WTC11 (cell line): Measurements from ENCODE around the gene STYK1. TPM values are rescaled to one million over a fixed set of nuclear protein-coding genes. Genes with fewer than 3 reads are reported as not detected.

Experiments used
- ATAC-seq: fragments of 200-7000 bp; cut with Tn5 transposase; 2 replicates; pipeline ENCODE4 v1.10.0; 2021; ENCODE audit warnings: mild to moderate bottlenecking, moderate library complexity
- CTCF ChIA-PET: fragments of 300-600 bp; sonication (Branson Sonifier 250); formaldehyde crosslinking; loops from one replicate; lab custom pipeline; 2021; ENCODE audit warnings: antibody characterized with exemption; lab: Charles Lee
- POLR2A ChIA-PET: fragments of 350-600 bp; sonication (Branson Sonifier 250); formaldehyde crosslinking; loops from one replicate; lab custom pipeline; 2021; ENCODE audit warnings: antibody characterized with exemption; lab: Charles Lee
- DNase-seq: peaks from one replicate; pipeline ENCODE4 v3.0.0; 2021; ENCODE audit warnings: low spot score
- H3K27ac Mint-ChIP-seq: 2 replicates; pipeline ENCODE4 v1.8.0; 2021; ENCODE audit warnings: mixed read lengths
- H3K27me3 Mint-ChIP-seq: 2 replicates; pipeline ENCODE4 v1.8.0; 2021; ENCODE audit warnings: low read depth, mild to moderate bottlenecking, moderate library complexity, mixed read lengths
- H3K36me3 Mint-ChIP-seq: 2 replicates; pipeline ENCODE4 v1.8.0; 2021; ENCODE audit warnings: mixed read lengths
- H3K4me1 Mint-ChIP-seq: 2 replicates; pipeline ENCODE4 v1.8.0; 2022; ENCODE audit warnings: mixed read lengths
- H3K4me3 Mint-ChIP-seq: 2 replicates; pipeline ENCODE4 v1.8.0; 2021; ENCODE audit warnings: mild to moderate bottlenecking, moderate library complexity, mixed read lengths
- H3K9me3 Mint-ChIP-seq: 2 replicates; pipeline ENCODE4 v1.8.0; 2021; ENCODE audit warnings: mixed read lengths
- ATF1 ChIP-seq: sonication (generic); formaldehyde crosslinking; IDR thresholded peaks from 2 replicates; pipeline ENCODE4 v1.8.1; 2023; ENCODE audit warnings: mild to moderate bottlenecking, moderate library complexity, missing genetic modification reagents
- CBFB ChIP-seq: sonication (generic); formaldehyde crosslinking; IDR thresholded peaks from 2 replicates; pipeline ENCODE4 v1.8.1; 2022; ENCODE audit warnings: mild to moderate bottlenecking, low read depth, missing genetic modification reagents
- CREM ChIP-seq: sonication (generic); formaldehyde crosslinking; IDR thresholded peaks from 2 replicates; pipeline ENCODE4 v1.8.1; 2022; ENCODE audit warnings: mild to moderate bottlenecking, missing genetic modification reagents, moderate library complexity
- E2F5 ChIP-seq: sonication (generic); formaldehyde crosslinking; IDR thresholded peaks from 2 replicates; pipeline ENCODE4 v1.8.1; 2022; ENCODE audit warnings: mild to moderate bottlenecking, moderate library complexity, missing genetic modification reagents
- ERG ChIP-seq: fragments of 250-450 bp; sonication (Bioruptor Pico); IDR thresholded peaks from 2 replicates; pipeline ENCODE4 v1.8.0; 2021; ENCODE audit warnings: mild to moderate bottlenecking
- ESRRA ChIP-seq: sonication (generic); formaldehyde crosslinking; IDR thresholded peaks from 2 replicates; pipeline ENCODE4 v1.8.1; 2022; ENCODE audit warnings: mild to moderate bottlenecking, missing genetic modification reagents, borderline replicate concordance
- FOXJ3 ChIP-seq: sonication (generic); formaldehyde crosslinking; IDR thresholded peaks from 2 replicates; pipeline ENCODE4 v1.9.0; 2021; ENCODE audit warnings: missing genetic modification reagents, mild to moderate bottlenecking, borderline replicate concordance
- FOXP4 ChIP-seq: sonication (generic); formaldehyde crosslinking; IDR thresholded peaks from 2 replicates; pipeline ENCODE4 v1.8.0; 2022; ENCODE audit warnings: mild to moderate bottlenecking, missing genetic modification reagents
- JUN ChIP-seq: sonication (generic); formaldehyde crosslinking; IDR thresholded peaks from 2 replicates; pipeline ENCODE4 v1.8.0; 2023; ENCODE audit warnings: mild to moderate bottlenecking, missing genetic modification reagents
- KAT7 ChIP-seq: sonication (generic); formaldehyde crosslinking; IDR thresholded peaks from 2 replicates; pipeline ENCODE4 v1.8.1; 2023; ENCODE audit warnings: missing genetic modification reagents, mild to moderate bottlenecking, borderline replicate concordance
- MYBL2 ChIP-seq: sonication (generic); formaldehyde crosslinking; IDR thresholded peaks from 2 replicates; pipeline ENCODE4 v1.8.1; 2023; ENCODE audit warnings: mild to moderate bottlenecking, moderate library complexity, missing genetic modification reagents
- RELA ChIP-seq: sonication (generic); formaldehyde crosslinking; IDR thresholded peaks from 2 replicates; pipeline ENCODE4 v1.8.1; 2022; ENCODE audit warnings: missing genetic modification reagents, mild to moderate bottlenecking, borderline replicate concordance
- SMAD3 ChIP-seq: sonication (generic); formaldehyde crosslinking; IDR thresholded peaks from 2 replicates; pipeline ENCODE4 v1.8.0; 2022; ENCODE audit warnings: missing genetic modification reagents, mild to moderate bottlenecking, borderline replicate concordance
- SOX15 ChIP-seq: fragments of 250-450 bp; sonication (Bioruptor Pico); IDR thresholded peaks from 2 replicates; pipeline ENCODE4 v1.9.0; 2021; ENCODE audit warnings: mild to moderate bottlenecking
- STAT6 ChIP-seq: sonication (generic); formaldehyde crosslinking; conservative IDR thresholded peaks from 2 replicates; pipeline ENCODE4 v1.8.1; 2023; ENCODE audit warnings: mild to moderate bottlenecking, low read depth, missing genetic modification reagents, moderate library complexity
- TEAD1 ChIP-seq: sonication (generic); formaldehyde crosslinking; IDR thresholded peaks from 2 replicates; pipeline ENCODE4 v1.8.0; 2022; ENCODE audit warnings: mild to moderate bottlenecking, missing genetic modification reagents
- TP53 ChIP-seq: sonication (generic); formaldehyde crosslinking; IDR thresholded peaks from 2 replicates; pipeline ENCODE4 v1.8.1; 2023; ENCODE audit warnings: mild to moderate bottlenecking, missing genetic modification reagents
- USF2 ChIP-seq: sonication (generic); formaldehyde crosslinking; IDR thresholded peaks from 2 replicates; pipeline ENCODE4 v1.8.1; 2023; ENCODE audit warnings: mild to moderate bottlenecking, missing genetic modification reagents, moderate library complexity
- ZBTB21 ChIP-seq: sonication (generic); formaldehyde crosslinking; IDR thresholded peaks from 2 replicates; pipeline ENCODE4 v1.8.1; 2023; ENCODE audit warnings: mild to moderate bottlenecking, missing genetic modification reagents, borderline replicate concordance
- ZMAT4 ChIP-seq: fragments of 250-450 bp; sonication (Bioruptor Pico); IDR thresholded peaks from 2 replicates; pipeline ENCODE4 v1.9.0; 2021; ENCODE audit warnings: mild to moderate bottlenecking
- ZNF121 ChIP-seq: sonication (generic); formaldehyde crosslinking; IDR thresholded peaks from 2 replicates; pipeline ENCODE4 v1.8.0; 2023; ENCODE audit warnings: missing genetic modification reagents
- ZNF138 ChIP-seq: sonication (generic); formaldehyde crosslinking; conservative IDR thresholded peaks from 2 replicates; pipeline ENCODE4 v1.8.1; 2022; ENCODE audit warnings: mild to moderate bottlenecking, moderate library complexity, missing genetic modification reagents
- ZNF263 ChIP-seq: sonication (generic); formaldehyde crosslinking; IDR thresholded peaks from 2 replicates; pipeline ENCODE4 v1.8.1; 2022; ENCODE audit warnings: low read depth, mild to moderate bottlenecking, moderate library complexity, missing genetic modification reagents
- ZNF416 ChIP-seq: fragments of 250-450 bp; sonication (Bioruptor Pico); IDR thresholded peaks from 2 replicates; pipeline ENCODE4 v1.9.0; 2021; ENCODE audit warnings: mild to moderate bottlenecking, inconsistent platforms
- ZNF671 ChIP-seq: fragments of 250-450 bp; sonication (Bioruptor Pico); IDR thresholded peaks from 2 replicates; pipeline ENCODE4 v1.8.0; 2021; ENCODE audit warnings: mild to moderate bottlenecking
- ZSCAN18 ChIP-seq: fragments of 250-450 bp; sonication (Bioruptor Pico); IDR thresholded peaks from 2 replicates; pipeline ENCODE4 v2.1.2; 2022; ENCODE audit warnings: mild to moderate bottlenecking, moderate library complexity
- total RNA-seq: library from RNA; stranded (reverse); gene quantifications from 3 replicates; pipeline ENCODE4 v1.2.3, GENCODE V29; 2021

Gene STYK1
- total RNA-seq, 1 experiment from 2014 or later, result 1.6 TPM

- peaks cover 34% of the 10 kb centered on the region for H3K36me3 Mint-ChIP-seq
- peaks cover 16% of the 10 kb centered on the region for H3K4me1 Mint-ChIP-seq
- no peaks in the 10 kb centered on the region; the same call in 1 of the 2 replicates for H3K9me3 Mint-ChIP-seq
- ATAC-seq, result no peak
- DNase-seq, result no peak
- H3K27me3 Mint-ChIP-seq, result no peaks in the 10 kb centered on the region; the same call in 1 of the 2 replicates
- H3K4me3 Mint-ChIP-seq, result peak overlapping the region; percentile 100
- TF ChIP-seq TEAD1, result no peak
- TF ChIP-seq, all 79 proteins: peak for 0
- CTCF ChIA-PET, result no interaction called here
- POLR2A ChIA-PET, result no interaction called here
- peak overlapping the region; percentile 100 for H3K27ac Mint-ChIP-seq
These were observed 59.8 kb downstream of the STYK1 start for GRCh38 chr12:10614056-10614370.

GRCh38 chr12:10613349-10614055 is 60.4 kb downstream of the STYK1 start, which contains the start of gene MAGOHB:
Gene MAGOHB (minus strand): TSS chr12:10613609. CDS start chr12:10613532, 77 bp downstream.
- peaks cover 37% of the 10 kb centered on the region for H3K36me3 Mint-ChIP-seq
- peak within 1 kb of the TSS; percentile 100 for H3K4me3 Mint-ChIP-seq
- H3K4me1 Mint-ChIP-seq, result peaks cover 16% of the 10 kb centered on the region
- H3K27me3 Mint-ChIP-seq, result no peaks in the 10 kb centered on the region; the same call in 1 of the 2 replicates
- ATAC-seq (peak; percentile 97), DNase-seq (peak; percentile 98)
- H3K27ac Mint-ChIP-seq, result peak within 1 kb of the TSS; percentile 100
- CTCF ChIA-PET, result no interaction called here
- H3K9me3 Mint-ChIP-seq, result no peaks in the 10 kb centered on the region; the same call in 1 of the 2 replicates
- POLR2A ChIA-PET, result no interaction called here
- TF ChIP-seq CREM (CRISPR knock-in tag) (peak; percentile 100), ZMAT4 (CRISPR knock-in tag) (no peak), ESRRA (CRISPR knock-in tag) (peak; percentile 24; the same call in 1 of the 2 replicates), ZSCAN18 (CRISPR knock-in tag) (no peak), CBFB (0 out of 2 replicates have a peak, but pooled peaks have one; percentile 79), JUN (CRISPR knock-in tag) (no peak), SMAD3 (CRISPR knock-in tag) (no peak), TP53 (CRISPR knock-in tag) (peak; percentile 63; the same call in 1 of the 2 replicates), ZNF416 (CRISPR knock-in tag) (no peak; the same call in 1 of the 2 replicates), RELA (CRISPR knock-in tag) (no peak), ZBTB21 (CRISPR knock-in tag) (peak; percentile 95), KAT7 (peak; percentile 85; the same call in 1 of the 2 replicates), ZNF138 (no peak), ATF1 (peak; percentile 88; the same call in 1 of the 2 replicates), ZNF121 (CRISPR knock-in tag) (no peak), USF2 (CRISPR knock-in tag) (peak; percentile 45; the same call in 1 of the 2 replicates), FOXP4 (CRISPR knock-in tag) (no peak; the same call in 1 of the 2 replicates), STAT6 (CRISPR knock-in tag) (no peak), ZNF671 (no peak), ERG (CRISPR knock-in tag) (no peak), MYBL2 (CRISPR knock-in tag) (peak; percentile 70), FOXJ3 (CRISPR knock-in tag) (no peak), ZNF263 (CRISPR knock-in tag) (no peak), TEAD1 (peak; percentile 81), SOX15 (CRISPR knock-in tag) (no peak), E2F5 (CRISPR knock-in tag) (peak; percentile 93)
